Measurements from ENCODE around the gene ARHGEF18. TPM values are rescaled to one million over a fixed set of nuclear protein-coding genes. Genes with fewer than 3 reads are reported as not detected.

The ARHGEF18 gene
- total RNA-seq, 1 experiment from 2014 or later, result 38.3 TPM

DNA sequence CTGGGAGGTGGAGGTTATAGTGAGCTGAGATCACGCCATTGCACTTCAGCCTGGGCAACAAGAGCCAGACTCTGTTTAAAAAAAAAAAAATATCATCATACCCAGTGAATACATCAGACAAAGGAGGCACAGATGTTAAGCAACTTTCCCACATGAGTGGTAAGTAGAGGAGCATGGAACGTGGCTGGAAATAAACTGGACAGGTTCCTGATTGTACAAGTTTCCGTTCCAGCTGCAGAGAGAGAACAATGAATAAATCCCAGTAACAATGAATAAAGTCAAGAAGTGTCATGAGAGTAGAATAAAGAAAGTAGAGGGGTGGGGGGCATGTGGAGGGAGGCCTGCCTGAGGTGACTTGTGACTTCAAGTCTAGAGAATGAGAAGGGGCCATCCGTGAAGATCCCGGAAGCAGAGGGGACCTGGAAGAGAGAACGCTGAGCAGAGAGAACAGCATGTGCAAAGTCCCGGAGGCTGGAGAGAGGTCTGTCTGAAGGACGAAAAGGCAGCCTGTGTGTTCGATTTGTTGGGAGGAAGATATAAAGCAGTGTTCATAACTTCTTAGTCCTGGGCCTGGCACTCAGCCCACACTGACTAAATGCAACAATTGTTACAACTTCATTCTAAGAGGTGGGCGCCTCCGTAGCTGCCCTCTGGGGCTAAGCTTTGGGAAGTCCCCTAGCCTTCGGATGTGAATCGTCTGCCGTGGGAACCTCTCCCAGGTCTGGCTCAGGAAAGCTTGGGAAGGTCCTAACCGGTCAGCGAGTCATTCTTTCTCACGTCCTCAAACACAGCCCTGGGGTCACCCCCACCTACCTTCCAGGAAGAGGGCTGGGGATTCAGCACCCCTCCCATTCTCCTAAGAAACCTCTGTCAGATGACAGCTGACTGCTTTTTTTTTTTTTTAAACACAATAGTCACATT, 15.3 kb upstream of the ARHGEF18 start:
- H3K4me2 ChIP-seq (ENCODE audit: insufficient read depth, insufficient read length, low read length), result no peak overlapping the region
- H3K79me2 ChIP-seq (ENCODE audit: insufficient read depth, low read length), result no peaks in the 10 kb centered on the region
- Mint-ChIP-seq H3K9me3 (no peaks in the 10 kb centered on the region; a peak in 2 of 5 replicates), H3K27ac (no peak overlapping the region), H3K36me3 (ENCODE audit: insufficient read depth in 1 of 3, low read depth in 3 of 3) (no peaks in the 10 kb centered on the region), H3K4me3 (no peak overlapping the region), H3K4me1 (no peaks in the 10 kb centered on the region), H3K27me3 (ENCODE audit: low read depth) (peaks cover 6% of the 10 kb centered on the region; the same call in 1 of the 2 replicates)
- WGBS (ENCODE audit: extremely low coverage, insufficient read length, low lambda C conversion rate), result no CpG with 5 or more reads among the region's 17 CpGs
- no peaks in the 10 kb centered on the region for H3K9me3 ChIP-seq (ENCODE audit: control insufficient read depth, low read depth, low read length)
- H4K5ac ChIP-seq (ENCODE audit: insufficient read length, low read depth, low read length), result no peak overlapping the region
- H4K91ac ChIP-seq (ENCODE audit: insufficient read length, low read depth, low read length), result no peak overlapping the region
- no peaks in the 10 kb centered on the region for H3K27me3 ChIP-seq (ENCODE audit: insufficient read depth, low read length)
- no peak overlapping the region for H2BK5ac ChIP-seq (ENCODE audit: insufficient read length, low read length)
- H3K79me1 ChIP-seq (ENCODE audit: insufficient read depth, low read depth, low read length, poor library complexity, severe bottlenecking), result no peaks in the 10 kb centered on the region
- no peak overlapping the region for H2AK5ac ChIP-seq (ENCODE audit: insufficient read length, low read length)
- no peak overlapping the region for H2AFZ ChIP-seq (ENCODE audit: low read length)
- no peak overlapping the region for H2BK12ac ChIP-seq (ENCODE audit: insufficient read length, low read depth, low read length)
- no peak overlapping the region for H3T11ph ChIP-seq (ENCODE audit: low read length)
- DNase-seq, result no peak
- H3K9ac ChIP-seq (ENCODE audit: extremely low read depth, insufficient read length, low read length), result no peak overlapping the region
- TF ChIP-seq, protein P1, sequence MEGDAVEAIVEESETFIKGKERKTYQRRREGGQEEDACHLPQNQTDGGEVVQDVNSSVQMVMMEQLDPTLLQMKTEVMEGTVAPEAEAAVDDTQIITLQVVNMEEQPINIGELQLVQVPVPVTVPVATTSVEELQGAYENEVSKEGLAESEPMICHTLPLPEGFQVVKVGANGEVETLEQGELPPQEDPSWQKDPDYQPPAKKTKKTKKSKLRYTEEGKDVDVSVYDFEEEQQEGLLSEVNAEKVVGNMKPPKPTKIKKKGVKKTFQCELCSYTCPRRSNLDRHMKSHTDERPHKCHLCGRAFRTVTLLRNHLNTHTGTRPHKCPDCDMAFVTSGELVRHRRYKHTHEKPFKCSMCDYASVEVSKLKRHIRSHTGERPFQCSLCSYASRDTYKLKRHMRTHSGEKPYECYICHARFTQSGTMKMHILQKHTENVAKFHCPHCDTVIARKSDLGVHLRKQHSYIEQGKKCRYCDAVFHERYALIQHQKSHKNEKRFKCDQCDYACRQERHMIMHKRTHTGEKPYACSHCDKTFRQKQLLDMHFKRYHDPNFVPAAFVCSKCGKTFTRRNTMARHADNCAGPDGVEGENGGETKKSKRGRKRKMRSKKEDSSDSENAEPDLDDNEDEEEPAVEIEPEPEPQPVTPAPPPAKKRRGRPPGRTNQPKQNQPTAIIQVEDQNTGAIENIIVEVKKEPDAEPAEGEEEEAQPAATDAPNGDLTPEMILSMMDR (conservative IDR thresholded peaks at IDR 0.05), result no peak
- H4K8ac ChIP-seq (replicated peaks; ENCODE audit: insufficient read length, low read depth, low read length), result no peak overlapping the region
- H3K18ac ChIP-seq (ENCODE audit: insufficient read length, low read depth, low read length), result no peak overlapping the region
- no peak overlapping the region for H3K23ac ChIP-seq (ENCODE audit: insufficient read length, low read depth, low read length)
- no peak overlapping the region for H2BK120ac ChIP-seq (ENCODE audit: low read depth, low read length, poor library complexity, severe bottlenecking)
- no peak overlapping the region for H3K14ac ChIP-seq (ENCODE audit: insufficient read depth, low read length)
- no peak overlapping the region for H2BK20ac ChIP-seq (ENCODE audit: low read depth, low read length, poor library complexity, severe bottlenecking)
- no peaks in the 10 kb centered on the region for H4K20me1 ChIP-seq (ENCODE audit: control insufficient read depth, insufficient read depth, insufficient read length)
- H3K27ac ChIP-seq (ENCODE audit: insufficient read length, low read depth, low read length), result no peak overlapping the region
- no peaks in the 10 kb centered on the region for H3K23me2 ChIP-seq (ENCODE audit: insufficient read length, low read depth, low read length, poor library complexity, severe bottlenecking)
- no peak overlapping the region for H3K4ac ChIP-seq (ENCODE audit: low read depth, low read length)
- H2BK15ac ChIP-seq (ENCODE audit: low read depth, low read length), result no peak overlapping the region
- H3K4me1 ChIP-seq (ENCODE audit: insufficient read depth, low read length), result no peaks in the 10 kb centered on the region; the same call in 1 of the 2 replicates
- H3K56ac ChIP-seq (ENCODE audit: insufficient read length, low read depth, low read length), result no peak overlapping the region

Measured in H9 (cell line).